ENCODE data around the gene ALAS1.
"Not testable (repeated sequence)": the region's sequence is repeated elsewhere in the genome, so short reads cannot be mapped to it uniquely, and the experiment has no call there.

The ALAS1 gene

DNA sequence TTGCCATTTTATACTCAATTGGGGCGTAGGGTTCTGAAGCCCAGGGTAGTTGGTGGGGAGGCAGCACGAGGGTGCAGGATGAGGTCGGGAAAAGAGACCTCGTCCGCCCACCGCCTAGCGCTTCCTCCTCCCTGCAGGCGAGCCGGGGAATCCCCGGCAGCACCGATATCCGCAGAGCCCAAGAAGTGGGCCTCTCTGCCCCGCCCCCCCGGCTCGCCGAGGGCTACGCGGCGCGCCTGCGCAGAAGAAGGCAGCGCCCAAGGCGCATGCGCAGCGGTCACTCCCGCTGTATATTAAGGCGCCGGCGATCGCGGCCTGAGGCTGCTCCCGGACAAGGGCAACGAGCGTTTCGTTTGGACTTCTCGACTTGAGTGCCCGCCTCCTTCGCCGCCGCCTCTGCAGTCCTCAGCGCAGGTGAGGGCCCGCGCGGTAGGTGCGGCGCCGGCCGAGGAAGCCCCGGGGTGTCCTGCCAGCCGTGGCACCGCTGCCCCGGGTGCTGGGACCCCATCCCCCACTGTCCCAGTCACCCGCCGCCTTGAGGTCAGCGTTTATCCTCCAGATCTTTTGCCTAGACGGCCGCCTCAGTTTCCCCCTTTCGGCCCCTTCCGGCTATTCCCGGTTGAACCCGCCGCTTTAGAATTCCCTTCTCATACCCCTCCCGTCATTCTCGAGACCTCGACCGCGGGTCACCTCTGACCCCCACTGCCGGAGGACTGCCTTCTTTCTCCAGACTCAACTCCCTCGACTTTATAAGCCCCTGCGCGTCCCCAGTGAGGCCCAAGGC lies at the start of gene ALAS1:
Gene ALAS1, plus strand, starts transcription at position 319 of the 784 bp plus-strand sequence. CDS start 1,082 bp downstream, outside the sequence.
- peak; percentile 92 for DNase-seq (ENCODE audit: low spot score)

DNA sequence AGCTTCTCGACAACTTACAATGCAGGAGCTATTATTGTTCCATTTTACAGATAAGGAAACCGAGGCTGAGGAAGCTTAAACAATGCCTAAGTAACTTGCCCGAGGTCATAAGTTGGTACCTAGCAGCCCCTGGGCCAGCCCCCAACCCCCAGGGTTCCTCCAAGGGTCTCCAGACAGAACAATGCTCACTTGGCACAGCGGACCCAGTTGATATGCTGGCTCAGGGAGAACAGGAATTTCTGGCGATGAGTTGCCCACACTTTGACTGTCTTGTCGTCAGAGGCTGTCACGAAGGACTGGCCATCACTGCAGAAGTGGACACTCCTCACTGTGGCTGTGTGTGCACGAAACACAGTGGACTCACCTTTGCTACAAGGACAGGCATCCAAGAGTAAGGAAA lies 48.9 kb upstream of the ALAS1 start:
- DNase-seq (ENCODE audit: low spot score) = no peak

DNA sequence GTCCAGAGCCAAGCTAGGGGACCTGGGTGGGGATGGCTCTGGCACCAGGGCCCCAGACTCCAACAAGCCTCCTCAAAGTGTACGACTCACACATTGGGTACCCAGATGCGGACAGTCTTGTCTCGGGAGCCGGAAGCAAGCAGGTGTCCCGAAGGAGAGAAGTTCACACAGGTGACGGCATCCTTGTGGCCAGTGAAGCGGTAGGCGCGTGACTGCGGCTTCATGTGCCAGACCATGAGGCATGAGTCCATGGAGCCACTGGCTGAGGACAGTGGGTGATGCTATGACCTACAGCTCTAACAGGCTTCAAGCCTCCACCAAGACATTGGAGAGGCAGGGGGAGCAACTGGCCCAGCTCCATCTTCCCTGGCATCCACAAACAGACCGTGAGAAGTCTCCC lies 48.2 kb upstream of the ALAS1 start:
- no peak for DNase-seq (ENCODE audit: low spot score)

DNA sequence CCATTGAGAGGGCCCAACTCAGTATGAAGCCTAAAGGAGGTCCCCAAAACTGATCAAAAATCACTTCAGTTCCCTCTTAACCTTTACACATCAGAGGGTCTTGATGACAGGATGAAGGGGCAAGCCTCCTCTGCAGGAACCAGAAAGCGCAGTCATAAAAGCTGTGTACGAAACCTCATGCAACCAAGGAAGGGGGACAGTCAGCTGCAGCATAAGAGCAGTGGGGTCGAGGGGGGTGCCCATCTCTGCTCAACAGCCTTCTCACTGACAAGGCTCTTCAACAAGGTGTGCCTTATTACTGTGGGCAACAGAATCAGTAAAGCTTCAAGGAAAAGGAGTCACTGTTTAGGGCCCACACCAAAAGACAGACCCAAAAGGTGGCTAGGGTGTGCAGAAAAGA lies 47.6 kb upstream of the ALAS1 start:
- no peak for DNase-seq (ENCODE audit: low spot score)

DNA sequence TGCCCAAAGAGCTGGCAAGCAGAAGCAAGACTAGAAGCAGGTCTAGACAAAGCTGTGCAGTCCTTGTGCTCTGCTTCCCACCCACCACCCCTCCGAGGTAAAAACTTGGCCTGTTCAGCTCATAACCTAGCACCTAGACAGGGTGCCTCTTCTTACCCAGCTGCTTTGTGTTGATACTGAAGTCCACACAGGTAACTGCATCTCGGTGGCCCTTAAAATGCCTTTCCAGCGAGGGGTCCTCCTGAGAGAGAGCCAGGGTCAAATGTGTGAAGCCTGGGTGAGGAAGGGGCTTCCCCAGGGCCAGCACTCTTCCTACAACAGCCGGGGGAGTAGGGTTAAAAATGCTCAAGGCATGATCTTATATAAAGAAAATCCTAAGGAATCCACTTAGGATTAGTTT lies 47.1 kb upstream of the ALAS1 start:
- no peak for DNase-seq (ENCODE audit: low spot score)

DNA sequence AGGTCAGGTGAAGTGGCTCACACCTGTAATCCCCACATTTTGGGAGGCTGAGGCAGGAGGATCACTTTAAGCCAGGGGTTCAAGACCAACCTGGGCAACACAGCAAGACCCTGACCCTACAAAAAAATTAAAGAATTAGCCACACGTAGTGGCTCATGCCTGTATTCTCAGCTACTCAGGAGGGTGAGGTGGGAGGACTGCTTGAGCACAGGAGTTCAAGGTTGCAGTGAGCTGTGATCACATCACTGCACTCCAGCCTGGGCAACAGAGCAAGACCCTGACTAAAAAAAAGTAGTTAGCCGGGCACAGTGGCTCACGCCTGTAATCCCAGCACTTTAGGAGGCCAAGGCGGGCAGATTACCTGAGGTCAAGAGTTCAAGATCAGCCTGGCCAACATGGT lies 46.0 kb upstream of the ALAS1 start:
- DNase-seq (ENCODE audit: low spot score) = not testable (repeated sequence)

DNA sequence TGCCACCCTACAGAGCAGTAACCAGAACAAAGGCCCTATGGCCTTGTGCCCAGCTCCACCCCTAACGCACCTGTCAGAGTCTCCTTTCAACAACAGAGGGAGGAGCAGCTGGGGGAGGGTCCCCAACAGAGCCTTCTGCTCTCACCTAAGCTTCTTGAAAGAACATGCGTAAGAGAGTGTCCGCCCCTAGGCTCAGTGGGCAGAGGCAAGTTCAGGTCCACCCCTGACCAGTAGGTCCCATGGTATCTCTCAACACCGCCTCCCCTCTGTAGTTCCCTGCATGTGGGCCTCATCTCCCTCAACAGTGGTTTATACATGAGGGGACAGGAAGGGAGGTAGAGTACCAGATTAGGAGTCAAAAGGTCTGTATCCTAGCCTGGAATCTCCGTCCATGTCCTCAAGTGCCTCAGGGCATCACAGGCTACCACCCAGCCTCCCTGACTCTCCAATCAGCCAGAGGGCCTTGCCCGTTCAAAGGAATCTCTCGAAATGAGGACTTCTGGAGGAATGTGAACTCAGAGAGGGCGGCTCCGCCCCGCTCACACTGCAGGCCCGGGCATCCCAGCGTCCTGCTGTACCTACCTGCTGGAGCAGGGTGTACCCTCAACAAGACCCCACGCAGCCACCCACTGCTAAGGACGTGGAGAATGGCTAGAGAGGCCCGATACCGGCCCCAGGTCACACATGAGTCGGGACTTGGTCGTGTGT lies 44.4 kb upstream of the ALAS1 start:
- no peak for DNase-seq (ENCODE audit: low spot score)

DNA sequence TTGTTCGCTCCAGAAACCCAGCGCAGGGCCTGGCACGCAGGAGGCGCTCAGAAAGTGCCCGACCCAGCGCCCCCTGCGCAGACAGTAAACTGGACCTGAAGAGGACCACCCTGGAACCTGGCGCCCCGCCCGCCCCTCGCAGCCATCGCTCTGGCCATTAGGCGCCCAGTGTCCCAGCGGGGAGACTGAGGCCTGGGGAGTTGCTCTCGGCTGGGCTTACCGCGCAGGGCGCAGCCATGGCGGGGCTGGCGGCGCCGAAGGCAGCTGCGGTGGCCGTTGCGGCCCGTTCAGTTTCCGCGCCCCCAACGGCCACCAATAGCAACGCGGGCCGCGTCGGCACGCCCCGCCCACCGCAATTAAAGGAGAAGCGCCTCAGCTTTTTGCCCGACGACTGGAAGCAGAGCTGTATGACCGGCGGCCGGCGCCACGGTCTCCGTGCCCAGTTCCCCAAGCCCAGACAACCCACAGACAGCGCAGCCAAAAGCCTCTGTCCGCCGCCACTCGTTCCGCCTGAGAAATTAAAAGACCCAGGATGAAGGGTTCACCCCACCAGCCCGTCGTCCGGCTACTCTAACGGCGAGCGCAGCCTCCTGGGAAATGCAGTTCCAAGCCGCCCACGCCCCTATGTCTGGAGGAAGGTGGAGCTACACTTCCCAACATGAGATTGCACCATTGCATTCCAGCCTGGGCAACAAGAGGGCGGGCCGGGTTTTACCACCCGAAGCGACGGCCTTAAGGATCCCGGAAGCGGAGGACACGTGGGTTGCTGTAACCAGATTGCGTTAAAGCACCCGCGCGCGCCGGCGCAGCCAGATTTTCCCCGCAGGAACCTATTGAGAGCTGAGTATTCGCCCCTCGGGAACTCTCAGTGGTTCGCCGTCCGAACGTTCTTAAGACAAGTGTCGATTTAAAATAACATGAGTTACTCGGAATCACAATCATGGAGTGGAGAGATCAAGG lies 43.5 kb upstream of the ALAS1 start, which contains the start of gene POC1A:
Gene POC1A, minus strand, starts transcription at position 289 of the 960 bp plus-strand sequence. Its CDS starts 51 bp downstream, at position 238.
- DNase-seq (ENCODE audit: low spot score) = peak; percentile 86

DNA sequence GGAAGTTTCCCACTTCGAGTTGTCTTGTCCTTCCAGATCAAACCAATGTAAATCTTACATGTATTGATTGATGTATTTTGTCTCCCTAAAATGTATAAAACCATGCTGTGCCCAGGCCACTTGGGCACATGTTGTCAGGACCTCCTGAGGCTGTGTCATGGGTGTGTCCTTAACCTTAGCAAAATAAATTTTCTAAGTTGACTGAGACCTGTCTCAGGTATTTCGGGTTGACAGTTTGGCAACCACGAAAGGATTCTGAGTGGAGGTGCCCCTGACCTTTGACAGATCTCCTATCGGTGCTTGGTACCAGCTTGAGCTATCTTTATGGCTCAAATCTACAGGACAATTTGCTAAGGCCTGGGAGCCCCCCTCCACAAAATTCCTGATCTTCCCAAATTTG lies 42.0 kb upstream of the ALAS1 start:
- DNase-seq (ENCODE audit: low spot score) = no peak

DNA sequence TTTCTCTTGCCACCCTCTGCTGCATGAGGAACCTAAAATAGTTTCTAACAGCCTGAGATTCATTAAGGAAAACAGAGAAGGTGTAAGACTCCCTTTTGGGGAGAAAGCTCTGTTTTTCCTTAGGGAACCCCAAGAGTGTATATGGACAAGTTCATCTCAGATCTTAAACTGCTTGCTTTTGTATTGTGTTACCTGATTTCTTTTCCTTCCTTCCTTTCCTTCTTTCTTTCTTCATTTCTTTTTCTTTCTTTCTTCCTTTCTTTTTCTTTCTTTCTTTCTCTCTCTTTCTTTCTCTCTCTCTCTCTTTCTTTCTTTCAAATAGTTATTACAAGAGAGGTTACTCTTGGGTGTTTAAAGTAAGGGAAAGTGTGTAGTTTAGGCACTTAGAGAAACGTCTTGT lies 38.5 kb upstream of the ALAS1 start:
- no peak for DNase-seq (ENCODE audit: low spot score)

DNA sequence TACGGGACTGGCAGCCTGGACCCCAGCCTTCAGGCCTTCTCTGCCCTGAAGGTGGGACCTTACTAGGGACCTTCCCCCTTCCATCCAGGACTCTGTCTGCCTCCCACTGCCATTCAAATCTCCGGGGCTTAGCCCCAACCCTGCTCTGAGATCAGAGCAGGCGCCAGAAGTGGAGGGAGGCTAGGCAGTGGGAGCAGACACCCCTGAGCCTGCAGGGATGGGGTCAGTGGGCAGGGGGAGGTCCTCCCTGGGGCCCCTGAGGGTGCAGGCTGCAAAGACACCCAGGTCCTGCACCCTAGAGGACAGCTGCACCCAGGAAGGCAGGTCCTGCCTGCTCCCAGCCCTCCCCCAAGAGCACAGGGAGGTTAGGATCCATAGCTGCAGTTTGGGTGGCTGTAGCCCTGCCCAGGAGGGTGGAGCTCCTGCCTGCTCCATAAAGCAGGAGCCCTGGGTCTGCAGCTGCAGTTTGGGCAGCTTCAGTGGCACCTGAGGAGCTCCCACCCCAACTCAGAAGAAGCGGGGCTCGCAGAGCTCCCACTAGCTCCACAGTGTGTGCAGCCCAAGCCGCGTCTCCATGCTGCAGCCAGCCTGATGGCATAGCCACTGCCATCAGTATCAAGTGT lies 35.6 kb upstream of the ALAS1 start:
- DNase-seq (ENCODE audit: low spot score) = no peak

DNA sequence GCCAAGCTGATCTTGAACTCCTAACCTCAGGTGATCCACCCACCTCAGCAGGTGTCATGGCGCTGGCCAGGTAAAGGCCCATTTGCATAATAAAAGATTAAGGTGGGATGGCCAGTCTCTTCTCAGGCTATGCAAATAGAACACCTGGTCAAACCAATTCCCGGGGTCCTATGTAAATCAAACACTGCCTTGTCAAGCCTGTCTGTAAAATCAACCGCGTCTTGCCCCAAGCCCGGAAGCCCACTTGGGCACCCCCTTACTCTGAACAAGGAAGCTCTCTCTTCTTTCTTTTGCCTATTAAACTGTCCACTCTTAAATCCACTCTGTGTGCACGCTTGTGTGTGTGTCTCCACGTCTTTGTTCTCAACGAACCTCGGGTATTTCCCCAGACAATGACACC lies 30.7 kb upstream of the ALAS1 start:
- no peak for DNase-seq (ENCODE audit: low spot score)

DNA sequence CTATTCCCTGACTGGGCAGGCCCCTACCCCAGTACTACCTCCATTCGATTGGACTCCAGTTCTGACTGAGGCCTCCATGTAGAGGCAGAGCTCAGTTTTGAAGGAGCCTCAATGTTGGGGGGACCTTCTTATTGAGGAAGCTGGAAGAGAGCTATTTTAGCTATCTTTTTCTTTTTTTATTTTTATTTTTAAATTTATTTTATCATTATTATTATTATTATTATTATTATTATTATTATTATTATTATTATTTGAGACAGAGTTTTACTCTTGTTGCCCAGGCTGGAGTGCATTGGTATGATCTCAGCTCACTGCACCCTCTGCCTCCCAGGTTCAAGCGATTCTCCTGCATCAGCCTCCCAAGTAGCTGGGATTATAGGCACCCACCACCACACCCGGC lies 27.7 kb upstream of the ALAS1 start:
- not testable (repeated sequence) for DNase-seq (ENCODE audit: low spot score)

DNA sequence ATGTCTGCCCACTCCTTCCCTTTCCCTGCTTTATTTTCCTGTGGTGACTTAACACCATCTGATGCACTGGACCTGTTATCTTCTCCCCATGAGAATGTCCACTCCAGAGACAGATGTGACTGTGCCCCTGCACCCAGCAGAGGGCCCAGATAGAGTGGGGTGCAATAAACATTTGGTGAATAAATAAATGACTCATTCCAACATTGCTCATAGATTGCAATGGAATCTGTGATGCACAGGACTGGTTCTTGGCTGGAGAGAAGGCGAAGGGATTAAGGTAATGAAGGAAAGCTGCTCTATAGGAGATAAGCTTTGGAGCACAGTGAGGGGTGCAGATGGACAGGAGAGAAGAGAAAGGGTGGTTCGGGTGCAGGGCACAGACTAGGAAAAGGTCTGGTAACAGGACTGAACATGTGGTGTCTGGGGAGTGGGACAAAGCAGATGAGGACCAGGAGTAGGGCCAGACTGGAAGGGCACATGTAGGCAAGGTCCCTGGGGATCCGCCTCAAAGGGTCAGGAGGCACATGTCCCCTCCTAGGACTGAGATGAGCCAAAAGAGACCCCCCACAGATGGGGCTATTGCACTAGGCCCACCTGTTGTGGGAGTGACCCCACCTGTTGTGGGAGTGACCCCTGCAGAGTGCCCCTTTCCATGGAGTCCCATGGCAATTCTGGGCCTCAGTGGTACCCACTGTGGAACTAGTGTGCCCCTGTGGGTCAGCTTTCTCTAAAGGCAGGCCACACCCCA lies 26.3 kb upstream of the ALAS1 start:
- DNase-seq (ENCODE audit: low spot score) = no peak

DNA sequence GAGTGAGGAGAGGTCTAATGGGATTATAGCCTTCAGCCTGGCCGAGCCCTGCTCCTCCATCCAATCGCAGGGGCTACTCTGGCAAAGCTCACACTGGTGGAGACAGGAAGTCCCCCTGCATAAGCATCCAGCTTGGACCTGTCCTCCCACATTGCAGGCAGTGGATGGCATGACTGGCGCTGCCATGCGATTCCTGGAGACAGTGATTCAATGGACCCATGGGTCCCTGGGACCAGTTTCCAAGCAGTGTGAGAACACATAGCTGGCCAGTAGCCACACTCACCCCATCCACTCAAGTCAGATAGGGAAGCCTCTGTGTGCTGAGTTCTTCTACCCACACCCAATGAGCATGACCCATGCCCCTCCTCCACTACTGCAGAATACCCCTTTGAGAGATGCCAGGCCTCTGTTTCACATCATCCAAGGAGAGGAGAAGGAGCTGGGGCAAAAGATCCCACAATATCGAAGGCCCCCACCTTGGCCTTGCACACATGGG lies 25.6 kb upstream of the ALAS1 start:
- no peak for DNase-seq (ENCODE audit: low spot score)

DNA sequence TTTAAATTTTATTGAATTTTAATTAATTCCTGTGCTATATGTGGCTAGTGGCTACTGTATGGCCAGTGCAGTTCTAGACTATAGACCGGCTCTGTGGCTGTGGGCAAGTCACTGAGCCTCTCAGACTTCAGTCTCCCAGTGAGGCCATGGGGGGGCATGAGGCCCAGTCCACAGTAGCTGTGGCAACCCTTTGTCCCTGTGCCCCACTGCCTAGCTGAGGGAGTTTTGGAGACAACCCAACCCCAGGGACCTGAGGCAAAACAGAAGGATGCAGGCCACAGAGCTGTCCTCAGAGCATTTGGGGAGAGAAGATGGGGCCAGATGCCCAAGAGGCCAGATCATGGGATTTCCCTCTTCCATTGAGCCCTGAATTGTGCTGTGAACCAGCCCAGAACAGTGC lies 24.9 kb upstream of the ALAS1 start:
- DNase-seq (ENCODE audit: low spot score) = no peak

DNA sequence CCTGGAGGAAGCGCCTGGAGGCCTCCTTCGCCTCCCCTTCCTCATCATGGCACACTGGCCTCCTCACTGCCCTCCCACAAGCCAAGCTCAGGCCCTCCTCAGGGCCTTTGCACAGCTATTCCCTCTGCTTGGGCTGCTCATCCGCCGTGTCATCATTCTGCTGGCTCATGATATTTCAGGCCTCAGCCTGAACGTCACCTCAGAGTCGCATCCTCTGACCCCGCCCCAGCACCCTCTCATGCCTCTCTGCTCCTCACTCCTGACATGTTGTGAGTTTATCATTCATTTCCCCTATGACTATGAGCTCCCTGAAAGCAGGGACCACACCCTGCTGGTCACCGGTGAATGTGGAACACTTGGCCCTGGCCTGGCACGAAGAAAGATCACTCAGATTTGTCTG lies 23.1 kb upstream of the ALAS1 start:
- no peak for DNase-seq (ENCODE audit: low spot score)

DNA sequence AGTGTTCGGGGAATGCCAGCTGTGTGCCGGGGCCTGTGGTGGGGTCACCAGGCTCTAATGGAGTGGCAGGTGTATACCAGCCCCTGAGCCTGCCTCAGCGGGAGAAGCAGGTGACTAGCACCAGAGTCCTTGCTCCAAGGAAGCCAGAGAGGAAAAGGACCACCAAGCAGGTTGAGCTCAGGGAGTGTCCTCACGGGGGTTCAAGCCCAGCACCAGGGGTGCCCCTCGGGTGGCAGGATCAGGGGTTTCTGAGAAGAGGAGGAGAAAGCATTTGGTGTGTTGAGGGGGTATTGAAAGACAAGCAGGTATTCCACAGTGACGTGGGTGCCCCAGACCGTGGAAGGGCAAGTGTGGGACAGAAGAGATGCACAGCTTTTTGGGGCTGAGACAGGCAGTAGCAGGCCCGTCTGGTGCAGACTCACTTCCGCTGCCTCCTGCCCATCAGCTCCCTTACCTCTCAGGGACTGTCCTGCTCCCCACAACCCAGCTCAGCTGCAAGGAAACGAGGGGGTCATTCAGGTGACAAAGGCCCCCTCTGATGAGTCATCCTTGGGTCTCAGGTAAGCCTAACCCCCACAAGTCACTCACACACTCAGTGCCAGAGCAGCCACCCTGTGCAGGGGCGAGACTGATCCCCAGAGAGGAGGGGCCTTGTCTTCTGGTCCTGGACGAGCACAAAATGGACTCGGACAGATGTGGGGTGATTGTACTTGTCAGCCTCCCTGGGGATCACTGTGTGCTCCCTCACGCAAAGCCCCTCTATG lies 22.4 kb upstream of the ALAS1 start:
- no peak for DNase-seq (ENCODE audit: low spot score)

DNA sequence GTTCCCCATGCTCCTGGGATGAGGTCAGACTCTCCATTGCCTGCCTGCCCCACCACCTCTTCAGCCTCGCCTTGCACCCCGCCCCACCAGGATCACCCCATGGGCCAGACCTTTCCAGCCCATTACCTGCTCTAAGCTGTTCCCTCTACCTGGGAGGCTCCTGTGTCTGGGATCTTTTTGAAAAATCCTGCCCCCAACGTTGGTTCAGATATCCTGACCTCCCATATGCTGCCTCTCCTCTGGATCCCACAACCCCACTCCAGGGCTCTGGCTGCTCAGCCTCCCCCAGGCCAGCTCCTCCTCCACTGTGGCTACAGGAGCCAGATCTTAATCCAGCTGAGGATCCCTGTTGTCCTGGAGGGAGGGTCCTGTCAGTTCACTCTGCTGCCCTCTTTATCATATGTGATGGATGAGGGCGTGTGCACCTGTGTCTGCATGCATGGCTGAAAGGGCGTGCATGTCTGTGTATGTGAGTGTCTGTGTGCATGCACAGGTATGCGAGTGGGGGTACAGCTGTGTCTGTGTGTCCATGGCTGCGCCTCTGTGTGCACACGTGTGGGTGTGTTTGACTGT lies 21.7 kb upstream of the ALAS1 start:
- DNase-seq (ENCODE audit: low spot score) = no peak
